Fibroblast of mammary gland (primary cell): ENCODE results near the gene DIS3L2.
"Not testable (repeated sequence)": the region's sequence is repeated elsewhere in the genome, so short reads cannot be mapped to it uniquely, and the experiment has no call there.

Experiments
- DNase-seq: peaks from one replicate; pipeline ENCODE4 v3.0.0-alpha.2; 2010; ENCODE audit warnings: low read depth
- H3K4me3 ChIP-seq: 2 replicates; pipeline ENCODE4 v1.5.1; 2011; ENCODE audit warnings: low read depth, mild to moderate bottlenecking, low read length, moderate library complexity; ENCODE audit not compliant: control insufficient read depth
- TF ChIP-seq, protein P1 (sequence below): conservative IDR thresholded peaks from 2 replicates; pipeline ENCODE4 v1.5.1; 2011; ENCODE audit warnings: low read depth, low read length, inconsistent platforms; ENCODE audit not compliant: control insufficient read depth, insufficient read depth

Gene DIS3L2

GRCh38 chr2:232103140-232103737 lies 141.7 kb downstream of the DIS3L2 start:
- peak; percentile 58 for DNase-seq
- H3K4me3 ChIP-seq, result no peak overlapping the region
- TF ChIP-seq, protein P1, sequence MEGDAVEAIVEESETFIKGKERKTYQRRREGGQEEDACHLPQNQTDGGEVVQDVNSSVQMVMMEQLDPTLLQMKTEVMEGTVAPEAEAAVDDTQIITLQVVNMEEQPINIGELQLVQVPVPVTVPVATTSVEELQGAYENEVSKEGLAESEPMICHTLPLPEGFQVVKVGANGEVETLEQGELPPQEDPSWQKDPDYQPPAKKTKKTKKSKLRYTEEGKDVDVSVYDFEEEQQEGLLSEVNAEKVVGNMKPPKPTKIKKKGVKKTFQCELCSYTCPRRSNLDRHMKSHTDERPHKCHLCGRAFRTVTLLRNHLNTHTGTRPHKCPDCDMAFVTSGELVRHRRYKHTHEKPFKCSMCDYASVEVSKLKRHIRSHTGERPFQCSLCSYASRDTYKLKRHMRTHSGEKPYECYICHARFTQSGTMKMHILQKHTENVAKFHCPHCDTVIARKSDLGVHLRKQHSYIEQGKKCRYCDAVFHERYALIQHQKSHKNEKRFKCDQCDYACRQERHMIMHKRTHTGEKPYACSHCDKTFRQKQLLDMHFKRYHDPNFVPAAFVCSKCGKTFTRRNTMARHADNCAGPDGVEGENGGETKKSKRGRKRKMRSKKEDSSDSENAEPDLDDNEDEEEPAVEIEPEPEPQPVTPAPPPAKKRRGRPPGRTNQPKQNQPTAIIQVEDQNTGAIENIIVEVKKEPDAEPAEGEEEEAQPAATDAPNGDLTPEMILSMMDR, result no peak

GRCh38 chr2:232104076-232104646 lies 142.6 kb downstream of the DIS3L2 start:
- peak; percentile 19 for DNase-seq
- TF ChIP-seq, protein P1, result no peak
- H3K4me3 ChIP-seq, result no peak overlapping the region

DNA sequence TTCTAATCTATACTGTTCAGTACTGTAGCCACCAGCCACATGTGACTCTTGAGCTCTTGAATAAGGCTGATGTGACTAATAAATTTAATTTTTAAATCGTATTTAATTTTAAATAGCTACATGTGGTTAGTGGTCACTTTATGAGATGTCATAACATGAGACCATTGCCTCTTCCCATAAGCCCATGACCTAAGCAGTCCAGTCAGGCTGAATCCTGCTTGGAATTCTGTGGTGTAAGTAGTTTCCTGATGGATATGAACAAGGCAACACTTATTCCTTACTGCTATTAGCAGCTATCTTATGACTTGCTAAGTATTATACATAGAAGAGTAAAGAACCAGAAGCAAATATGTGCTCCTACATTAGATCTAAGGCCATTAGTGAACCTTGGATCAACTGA lies 150.0 kb downstream of the DIS3L2 start:
- TF ChIP-seq, protein P1, result no peak
- DNase-seq, result no peak
- no peak overlapping the region for H3K4me3 ChIP-seq

GRCh38 chr2:232113821-232114220 lies 152.3 kb downstream of the DIS3L2 start:
- DNase-seq, result no peak
- no peak overlapping the region for H3K4me3 ChIP-seq
- TF ChIP-seq, protein P1, result no peak

DNA sequence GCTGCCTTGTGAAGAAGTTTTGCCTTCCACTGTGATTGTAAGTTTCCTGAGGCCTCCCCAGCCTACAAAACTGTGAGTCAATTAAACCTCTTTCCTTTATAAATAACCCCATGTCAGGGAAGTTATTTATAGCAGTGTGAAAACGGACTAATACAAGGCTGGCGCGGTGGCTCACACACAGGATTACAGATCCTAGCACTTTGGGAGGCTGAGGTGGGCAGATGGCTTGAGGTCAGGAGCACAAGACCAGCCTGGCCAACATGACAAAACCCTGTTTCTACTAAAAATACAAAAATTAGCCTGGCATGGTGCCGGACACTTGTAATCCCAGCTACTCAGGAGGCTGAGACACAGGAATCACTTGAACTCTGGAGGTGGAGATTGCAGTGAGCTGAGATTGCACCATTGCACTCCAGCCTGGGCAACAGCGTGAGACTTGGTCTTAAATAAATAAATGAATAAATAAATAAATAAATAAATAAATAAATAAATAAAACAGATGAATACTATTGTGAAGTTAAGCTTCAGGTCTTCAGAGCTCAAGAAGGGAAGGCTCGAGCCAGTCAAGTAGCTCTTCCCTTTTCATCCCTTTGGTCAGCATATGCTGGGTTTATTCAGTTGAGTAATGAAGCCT lies 154.3 kb downstream of the DIS3L2 start:
- not testable (repeated sequence) for DNase-seq, H3K4me3 ChIP-seq

- DNase-seq, result no peak
- H3K4me3 ChIP-seq, result no peak overlapping the region
- TF ChIP-seq, protein P1, result no peak
Measured at GRCh38 chr2:232116852-232117251, 155.3 kb downstream of the DIS3L2 start.

GRCh38 chr2:232117413-232117812 lies 155.9 kb downstream of the DIS3L2 start:
- H3K4me3 ChIP-seq, result no peak overlapping the region
- no peak for DNase-seq
- TF ChIP-seq, protein P1, result no peak
